K562 (cell line): Measurements from ENCODE around the gene APOL4.

ENCODE experiments used
- AFF1 ChIP-seq, 2 experiments: fragments of 450-650 bp; IDR thresholded peaks; 2 replicates each; pipeline ENCODE4 v1.6.1; 2018; ENCODE audit warnings: mild to moderate bottlenecking in 2 of 2, low read depth in 1 of 2; ENCODE audit not compliant: partially characterized antibody in 2 of 2
- ATF6 ChIP-seq: sonication (generic); formaldehyde crosslinking; IDR thresholded peaks from 2 replicates; pipeline ENCODE4 v1.4.0; 2020; ENCODE audit warnings: mild to moderate bottlenecking, missing genetic modification reagents
- CHD2 ChIP-seq: IDR thresholded peaks from 2 replicates; pipeline ENCODE4 v1.6.1; 2011; ENCODE audit warnings: low read depth, low read length
- CTCF ChIP-seq, 3 experiments: IDR thresholded peaks in 2 of 3; conservative IDR thresholded peaks in 1 of 3; 2 replicates each; pipeline ENCODE4 v1.5.1; 2011 to 2012; ENCODE audit warnings: low read length in 3 of 3, mild to moderate bottlenecking in 3 of 3, control low read depth in 2 of 3, improper control_type of control experiment in 1 of 3, inconsistent platforms in 1 of 3, low read depth in 1 of 3, mixed read lengths in 1 of 3, moderate library complexity in 1 of 3; ENCODE audit not compliant: insufficient read depth in 2 of 3
- FOSL1 ChIP-seq: fragments of 200-800 bp; sonication (Bioruptor generic); conservative IDR thresholded peaks from 2 replicates; pipeline ENCODE4 v1.6.1; 2016; ENCODE audit warnings: missing genetic modification characterization, missing compliant biosample characterization
- POLR2A ChIP-seq: fragments of 450-650 bp; conservative IDR thresholded peaks from 2 replicates; pipeline ENCODE4 v1.6.1; 2016
- REST ChIP-seq, 2 experiments: fragments of 450-650 bp; formaldehyde crosslinking in 1 of 2; IDR thresholded peaks; 2 replicates each; pipeline versions ENCODE4 v1.4.0 to v1.6.1; 2014 to 2020; ENCODE audit warnings: mild to moderate bottlenecking in 2 of 2, borderline replicate concordance in 1 of 2, low read depth in 1 of 2
- SMARCE1 ChIP-seq: fragments of 450-650 bp; IDR thresholded peaks from 2 replicates; pipeline ENCODE4 v1.7.1; 2016; ENCODE audit warnings: mild to moderate bottlenecking
- SNRNP70 ChIP-seq: fragments of 200-400 bp; formaldehyde crosslinking; optimal IDR thresholded peaks from 2 replicates; pipeline ENCODE3; 2017; ENCODE audit warnings: low read depth, low read length
- SRF ChIP-seq, 2 experiments: fragments of 250-450, 450-650 bp in 1 of 2; sonication (Bioruptor Pico) in 1 of 2; sonication (generic) in 1 of 2; formaldehyde crosslinking; IDR thresholded peaks; 2 replicates each; pipeline versions ENCODE4 v1.5.0 to v1.5.1; 2020 to 2022; ENCODE audit warnings: mild to moderate bottlenecking in 1 of 2, missing genetic modification reagents in 1 of 2
- YY1 ChIP-seq, 3 experiments: IDR thresholded peaks; 2 replicates each; pipeline ENCODE4 v1.6.1; 2011; ENCODE audit warnings: low read length in 2 of 3, mild to moderate bottlenecking in 2 of 3, moderate library complexity in 2 of 3, borderline replicate concordance in 1 of 3, control low read depth in 1 of 3, low read depth in 1 of 3; ENCODE audit not compliant: insufficient read depth in 3 of 3, insufficient replicate concordance in 2 of 3, control insufficient read depth in 1 of 3, insufficient read length in 1 of 3; ENCODE audit errors: extremely low read depth in 1 of 3
- ZNF311 ChIP-seq: fragments of 250-450 bp; sonication (Bioruptor Pico); IDR thresholded peaks from 2 replicates; pipeline ENCODE4 v1.4.0; 2020; ENCODE audit warnings: mild to moderate bottlenecking, moderate library complexity
- ZNF431 ChIP-seq: sonication (generic); formaldehyde crosslinking; IDR thresholded peaks from 2 replicates; pipeline ENCODE4 v1.8.0; 2022; ENCODE audit warnings: mild to moderate bottlenecking, missing genetic modification reagents

- TF ChIP-seq POLR2A (no peak), REST (IDR thresholded peaks at IDR 0.05; ENCODE audit: borderline replicate concordance) (no peak), REST (CRISPR knock-in tag; IDR thresholded peaks at IDR 0.05; ENCODE audit: low read depth) (no peak), SRF (CRISPR knock-in tag; IDR thresholded peaks at IDR 0.05) (no peak; a peak in 1 of 4 replicates), SMARCE1 (no peak), CHD2 (no peak), ZNF311 (no peak), ATF6 (CRISPR knock-in tag) (no peak), YY1 (IDR thresholded peaks at IDR 0.05; ENCODE audit: borderline replicate concordance in 1 of 3, control insufficient read depth in 1 of 3, extremely low read depth in 1 of 3, insufficient read depth in 3 of 3, insufficient read length in 1 of 3, insufficient replicate concordance in 2 of 3, low read depth in 1 of 3, low read length in 2 of 3) (no peak), CTCF (IDR thresholded peaks at IDR 0.05 in 2 of 3, conservative IDR thresholded peaks at IDR 0.05 in 1 of 3; ENCODE audit: insufficient read depth in 2 of 3, low read depth in 1 of 3, low read length in 3 of 3) (no peak), ZNF431 (CRISPR knock-in tag) (no peak), FOSL1 (tag) (no peak), SNRNP70 (no peak), AFF1 (IDR thresholded peaks at IDR 0.05; ENCODE audit: low read depth in 1 of 2, partially characterized antibody in 2 of 2) (no peak)
These were observed 45.9 kb downstream of the APOL4 start for GRCh38 chr22:36155702-36156101.
